SK-N-MC (cell line): ENCODE results near the gene MAGI2.

Experiments used
- EZH2 ChIP-seq: fragments of 200-600 bp; sonication (generic); IDR thresholded peaks from one replicate; pipeline ENCODE4 v1.6.1; 2017; ENCODE audit warnings: antibody characterized with exemption
- POLR2AphosphoS5 ChIP-seq: IDR thresholded peaks from 2 replicates; pipeline ENCODE4 v1.6.1; 2012; ENCODE audit warnings: mild to moderate bottlenecking, low read depth, low read length, borderline replicate concordance

- TF ChIP-seq EZH2 (no peak), POLR2AphosphoS5 (no peak)
Observed at GRCh38 chr7:79451580-79451979, 1.9 kb downstream of the MAGI2 start.
